WTC11 (cell line): ENCODE results near the gene MOB3B. TPM values are rescaled to one million over a fixed set of nuclear protein-coding genes. Genes with fewer than 3 reads are reported as not detected.

ENCODE experiments used
- ATAC-seq: fragments of 200-7000 bp; cut with Tn5 transposase; 2 replicates; pipeline ENCODE4 v1.10.0; 2021; ENCODE audit warnings: mild to moderate bottlenecking, moderate library complexity
- CTCF ChIA-PET: fragments of 300-600 bp; sonication (Branson Sonifier 250); formaldehyde crosslinking; loops from one replicate; lab custom pipeline; 2021; ENCODE audit warnings: antibody characterized with exemption; lab: Charles Lee
- POLR2A ChIA-PET: fragments of 350-600 bp; sonication (Branson Sonifier 250); formaldehyde crosslinking; loops from one replicate; lab custom pipeline; 2021; ENCODE audit warnings: antibody characterized with exemption; lab: Charles Lee
- DNase-seq: peaks from one replicate; pipeline ENCODE4 v3.0.0; 2021; ENCODE audit warnings: low spot score
- H3K27ac Mint-ChIP-seq: 2 replicates; pipeline ENCODE4 v1.8.0; 2021; ENCODE audit warnings: mixed read lengths
- H3K27me3 Mint-ChIP-seq: 2 replicates; pipeline ENCODE4 v1.8.0; 2021; ENCODE audit warnings: low read depth, mild to moderate bottlenecking, moderate library complexity, mixed read lengths
- H3K36me3 Mint-ChIP-seq: 2 replicates; pipeline ENCODE4 v1.8.0; 2021; ENCODE audit warnings: mixed read lengths
- H3K4me1 Mint-ChIP-seq: 2 replicates; pipeline ENCODE4 v1.8.0; 2022; ENCODE audit warnings: mixed read lengths
- H3K4me3 Mint-ChIP-seq: 2 replicates; pipeline ENCODE4 v1.8.0; 2021; ENCODE audit warnings: mild to moderate bottlenecking, moderate library complexity, mixed read lengths
- H3K9me3 Mint-ChIP-seq: 2 replicates; pipeline ENCODE4 v1.8.0; 2021; ENCODE audit warnings: mixed read lengths
- CBFB ChIP-seq: sonication (generic); formaldehyde crosslinking; IDR thresholded peaks from 2 replicates; pipeline ENCODE4 v1.8.1; 2022; ENCODE audit warnings: mild to moderate bottlenecking, low read depth, missing genetic modification reagents
- CREB1 ChIP-seq: sonication (generic); formaldehyde crosslinking; IDR thresholded peaks from 2 replicates; pipeline ENCODE4 v1.8.0; 2023; ENCODE audit warnings: mild to moderate bottlenecking, missing genetic modification reagents
- E2F4 ChIP-seq: sonication (generic); formaldehyde crosslinking; IDR thresholded peaks from 2 replicates; pipeline ENCODE4 v1.8.1; 2022; ENCODE audit warnings: low read depth, mild to moderate bottlenecking, moderate library complexity, missing genetic modification reagents, borderline replicate concordance
- ELF4 ChIP-seq: sonication (generic); formaldehyde crosslinking; IDR thresholded peaks from 2 replicates; pipeline ENCODE4 v1.8.1; 2022; ENCODE audit warnings: low read depth, mild to moderate bottlenecking, moderate library complexity, missing genetic modification reagents
- ERG ChIP-seq: fragments of 250-450 bp; sonication (Bioruptor Pico); IDR thresholded peaks from 2 replicates; pipeline ENCODE4 v1.8.0; 2021; ENCODE audit warnings: mild to moderate bottlenecking
- ESRRA ChIP-seq: sonication (generic); formaldehyde crosslinking; IDR thresholded peaks from 2 replicates; pipeline ENCODE4 v1.8.1; 2022; ENCODE audit warnings: mild to moderate bottlenecking, missing genetic modification reagents, borderline replicate concordance
- HMGA2 ChIP-seq: fragments of 250-450 bp; sonication (Bioruptor Pico); IDR thresholded peaks from 2 replicates; pipeline ENCODE4 v1.4.0; 2021; ENCODE audit warnings: mild to moderate bottlenecking, moderate library complexity
- MYBL2 ChIP-seq: sonication (generic); formaldehyde crosslinking; IDR thresholded peaks from 2 replicates; pipeline ENCODE4 v1.8.1; 2023; ENCODE audit warnings: mild to moderate bottlenecking, moderate library complexity, missing genetic modification reagents
- NFATC4 ChIP-seq: fragments of 250-450 bp; sonication (Bioruptor Pico); IDR thresholded peaks from 2 replicates; pipeline ENCODE4 v1.9.0; 2021; ENCODE audit warnings: mild to moderate bottlenecking
- NFYB ChIP-seq: sonication (generic); formaldehyde crosslinking; conservative IDR thresholded peaks from 2 replicates; pipeline ENCODE4 v1.8.0; 2022; ENCODE audit warnings: low read depth, missing genetic modification reagents
- PREB ChIP-seq: sonication (generic); formaldehyde crosslinking; IDR thresholded peaks from 2 replicates; pipeline ENCODE4 v1.8.1; 2022; ENCODE audit warnings: mild to moderate bottlenecking, missing genetic modification reagents, moderate library complexity, borderline replicate concordance
- PRRX2 ChIP-seq: fragments of 250-450 bp; sonication (Bioruptor Pico); IDR thresholded peaks from 2 replicates; pipeline ENCODE4 v1.8.0; 2021; ENCODE audit warnings: mild to moderate bottlenecking
- SP1 ChIP-seq: sonication (generic); formaldehyde crosslinking; conservative IDR thresholded peaks from 2 replicates; pipeline ENCODE4 v1.8.1; 2022; ENCODE audit warnings: missing genetic modification reagents
- USF2 ChIP-seq: sonication (generic); formaldehyde crosslinking; IDR thresholded peaks from 2 replicates; pipeline ENCODE4 v1.8.1; 2023; ENCODE audit warnings: mild to moderate bottlenecking, missing genetic modification reagents, moderate library complexity
- ZMAT4 ChIP-seq: fragments of 250-450 bp; sonication (Bioruptor Pico); IDR thresholded peaks from 2 replicates; pipeline ENCODE4 v1.9.0; 2021; ENCODE audit warnings: mild to moderate bottlenecking
- ZNF121 ChIP-seq: sonication (generic); formaldehyde crosslinking; IDR thresholded peaks from 2 replicates; pipeline ENCODE4 v1.8.0; 2023; ENCODE audit warnings: missing genetic modification reagents
- ZNF396 ChIP-seq: fragments of 250-450 bp; sonication (Bioruptor Pico); IDR thresholded peaks from 2 replicates; pipeline ENCODE4 v1.8.0; 2021; ENCODE audit warnings: mild to moderate bottlenecking, moderate library complexity, borderline replicate concordance
- ZNF425 ChIP-seq: fragments of 250-450 bp; sonication (Bioruptor Pico); conservative IDR thresholded peaks from 2 replicates; pipeline ENCODE4 v1.9.0; 2021; ENCODE audit warnings: mild to moderate bottlenecking
- ZNF532 ChIP-seq: fragments of 250-450 bp; sonication (Bioruptor Pico); IDR thresholded peaks from 2 replicates; pipeline ENCODE4 v1.9.0; 2021; ENCODE audit warnings: mild to moderate bottlenecking, borderline replicate concordance
- ZNF671 ChIP-seq: fragments of 250-450 bp; sonication (Bioruptor Pico); IDR thresholded peaks from 2 replicates; pipeline ENCODE4 v1.8.0; 2021; ENCODE audit warnings: mild to moderate bottlenecking
- ZSCAN18 ChIP-seq: fragments of 250-450 bp; sonication (Bioruptor Pico); IDR thresholded peaks from 2 replicates; pipeline ENCODE4 v2.1.2; 2022; ENCODE audit warnings: mild to moderate bottlenecking, moderate library complexity
- total RNA-seq: library from RNA; stranded (reverse); gene quantifications from 3 replicates; pipeline ENCODE4 v1.2.3, GENCODE V29; 2021

MOB3B gene
- total RNA-seq, 1 experiment from 2014 or later = 25.1 TPM

- H3K36me3 Mint-ChIP-seq = no peaks in the 10 kb centered on the region
- H3K4me3 Mint-ChIP-seq = no peak overlapping the region
- ATAC-seq = no peak
- H3K27me3 Mint-ChIP-seq = no peaks in the 10 kb centered on the region
- no peaks in the 10 kb centered on the region for H3K9me3 Mint-ChIP-seq
- ChIA-PET POLR2A (no interaction called here), CTCF (no interaction called here)
- DNase-seq = no peak
- TF ChIP-seq ZMAT4 (CRISPR knock-in tag) (no peak), CREB1 (CRISPR knock-in tag) (no peak)
- peaks cover 40% of the 10 kb centered on the region for H3K4me1 Mint-ChIP-seq
- H3K27ac Mint-ChIP-seq = no peak overlapping the region
Measured at GRCh38 chr9:27440888-27441740, 88.5 kb downstream of the MOB3B start.

- TF ChIP-seq ELF4 (no peak), ZNF121 (CRISPR knock-in tag) (no peak), NFYB (CRISPR knock-in tag) (no peak), NFATC4 (no peak), ERG (CRISPR knock-in tag) (no peak), ZNF671 (CRISPR knock-in tag) (no peak), ZNF396 (CRISPR knock-in tag) (no peak), USF2 (CRISPR knock-in tag) (no peak), PREB (CRISPR knock-in tag) (no peak), MYBL2 (CRISPR knock-in tag) (no peak), E2F4 (CRISPR knock-in tag) (no peak), CBFB (no peak), ESRRA (CRISPR knock-in tag) (no peak), SP1 (CRISPR knock-in tag) (no peak), ZNF532 (CRISPR knock-in tag) (no peak), ZNF425 (CRISPR knock-in tag) (no peak), CREB1 (CRISPR knock-in tag) (no peak), HMGA2 (CRISPR knock-in tag) (no peak), PRRX2 (CRISPR knock-in tag) (no peak), ZSCAN18 (CRISPR knock-in tag) (no peak)
- H3K9me3 Mint-ChIP-seq = no peaks in the 10 kb centered on the region
- DNase-seq (no peak), ATAC-seq (no peak)
- H3K4me3 Mint-ChIP-seq = no peak overlapping the region
- H3K4me1 Mint-ChIP-seq = peaks cover 49% of the 10 kb centered on the region
- no peak overlapping the region for H3K27ac Mint-ChIP-seq
- ChIA-PET CTCF (no interaction called here), POLR2A (no interaction called here)
- no peaks in the 10 kb centered on the region for H3K27me3 Mint-ChIP-seq
- H3K36me3 Mint-ChIP-seq = no peaks in the 10 kb centered on the region
Measured at GRCh38 chr9:27438522-27438921, 91.1 kb downstream of the MOB3B start.
